Activated CD4-positive, alpha-beta T cell treated with anti-CD3 and anti-CD28 coated beads, Interleukin-10, Interleukin-2, amounts not matched to agents 100 ng/mL and 50 ng/mL, durations not matched to agents 16 hours and 8 hours (primary cell): ENCODE data around the gene TAGAP.
"Not testable (repeated sequence)": the region's sequence is repeated elsewhere in the genome, so short reads cannot be mapped to it uniquely, and the experiment has no call there.

ENCODE experiments used
- DNase-seq: peaks from one replicate; pipeline ENCODE4 v3.0.0-alpha.2; 2020

Gene TAGAP

GRCh38 chr6:159005436-159005835, 39.4 kb downstream of the TAGAP start:
- DNase-seq: no peak

DNA sequence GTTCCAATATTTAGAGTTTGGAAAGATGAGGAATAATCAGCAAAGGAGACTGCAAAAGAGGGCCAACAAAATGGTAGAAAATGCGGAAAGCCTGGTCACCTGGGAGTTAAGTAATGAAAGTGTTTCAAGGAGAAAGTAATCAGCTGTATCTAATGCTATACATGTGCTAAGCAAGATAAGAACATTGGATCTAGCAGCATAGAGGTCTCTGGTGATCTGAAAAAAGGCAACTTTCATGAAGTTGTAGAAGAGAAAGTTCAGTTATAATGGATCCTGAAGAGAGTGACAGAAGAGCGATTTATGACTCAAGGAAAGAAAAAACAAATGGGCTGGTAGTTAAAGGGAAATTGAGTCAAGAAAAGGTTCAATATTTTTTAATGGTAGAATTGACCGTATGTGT, 40.2 kb downstream of the TAGAP start:
- DNase-seq: no peak

DNA sequence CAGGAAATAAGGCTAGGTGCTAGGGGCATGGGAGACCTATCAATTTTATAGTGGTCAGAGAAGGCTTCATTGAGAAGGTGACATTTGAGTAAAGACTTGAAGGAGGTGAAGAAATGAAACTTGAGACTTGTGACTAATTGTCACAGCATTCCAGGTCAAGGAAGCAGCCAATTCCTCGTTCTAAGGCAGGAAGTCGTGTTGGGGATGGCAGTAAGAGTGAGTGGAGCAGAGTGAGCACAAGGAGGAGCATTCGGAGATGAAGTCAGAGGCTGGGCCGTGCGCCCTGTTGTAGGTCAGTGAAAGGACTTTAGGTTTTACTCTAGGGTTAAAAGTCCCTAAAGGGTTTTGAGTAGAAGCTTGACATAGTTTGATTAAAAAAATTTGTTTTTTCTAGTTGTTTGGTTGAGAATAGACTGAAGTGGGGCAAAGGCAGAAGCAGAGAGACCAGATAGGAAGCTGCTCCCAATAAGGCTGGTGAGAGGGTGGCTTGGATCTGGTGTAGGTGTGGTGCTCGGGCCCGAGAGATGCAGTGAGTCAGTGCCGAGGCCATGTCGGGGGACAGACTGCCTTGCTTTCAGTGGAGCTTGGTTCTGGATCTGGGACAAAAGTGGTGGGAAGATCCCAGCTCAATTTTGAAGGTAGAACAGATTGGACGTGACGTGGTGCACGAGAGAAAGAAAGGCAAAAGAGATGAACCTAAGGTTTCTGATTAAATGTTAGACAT, 42.2 kb downstream of the TAGAP start:
- DNase-seq: no peak

- peak; percentile 96 for DNase-seq
These were observed 45.0 kb downstream of the TAGAP start, which contains the start of gene RSPH3 for GRCh38 chr6:158999666-159000403. Gene RSPH3, minus strand, starts transcription at chr6:159000202. Its CDS starts 652 bp downstream, at chr6:158999550.

GRCh38 chr6:158999154-158999665, 45.6 kb downstream of the TAGAP start:
- no peak for DNase-seq

GRCh38 chr6:158996856-158997255, 47.9 kb downstream of the TAGAP start:
- DNase-seq: no peak

DNA sequence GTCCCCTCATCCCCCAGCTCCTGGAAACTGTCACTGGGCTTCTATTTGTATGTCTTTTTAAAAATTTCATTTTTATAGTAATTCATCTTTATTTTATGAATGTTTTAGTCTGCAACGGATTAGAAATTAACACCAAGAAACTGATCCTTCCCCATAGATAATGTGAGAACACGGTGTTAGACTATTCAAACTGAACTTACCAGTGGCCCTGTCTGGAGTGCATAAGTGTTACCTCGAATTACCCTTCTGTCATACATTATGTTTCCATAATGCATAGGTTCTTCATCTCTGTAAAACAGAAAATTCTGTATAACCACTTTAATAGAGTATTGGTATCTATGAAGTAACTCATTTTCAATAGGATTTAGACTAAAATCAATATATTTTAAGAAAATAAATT, 51.2 kb downstream of the TAGAP start:
- no peak for DNase-seq

DNA sequence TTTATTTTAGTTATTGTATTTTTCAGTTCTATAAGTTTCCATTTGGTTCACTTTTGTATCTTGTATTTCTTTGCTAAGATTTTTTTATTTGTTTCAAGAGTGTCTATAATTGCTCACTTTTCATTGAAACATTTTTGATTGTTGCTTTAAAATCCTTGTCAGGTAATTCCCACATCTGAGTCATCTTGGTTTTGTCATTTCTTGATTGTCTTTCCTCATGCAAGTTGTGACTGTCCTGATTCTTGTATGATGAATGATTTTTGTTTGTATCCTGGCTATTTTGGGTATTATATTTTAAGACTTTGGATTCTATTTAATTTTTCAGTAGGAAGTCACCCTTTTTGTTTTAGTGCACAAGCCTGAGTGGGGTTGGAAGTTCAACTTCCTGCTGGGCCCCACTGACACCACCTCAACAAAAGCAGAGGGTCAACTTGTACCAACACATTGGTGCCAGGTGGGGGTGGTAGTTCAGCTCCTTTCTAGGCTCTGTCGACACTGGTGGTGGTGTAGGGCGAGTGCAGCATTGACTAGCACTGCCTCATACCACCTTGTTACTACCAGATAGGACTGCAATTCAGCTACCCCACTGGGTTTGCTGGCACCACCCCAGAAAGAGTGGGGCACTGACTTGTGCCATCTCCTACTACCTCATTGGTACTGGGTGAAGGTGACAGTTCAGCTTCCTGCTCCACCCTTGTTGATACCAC, 53.6 kb downstream of the TAGAP start:
- peak; percentile 26 for DNase-seq

GRCh38 chr6:158989711-158990110, 55.1 kb downstream of the TAGAP start:
- DNase-seq: not testable (repeated sequence)

DNA sequence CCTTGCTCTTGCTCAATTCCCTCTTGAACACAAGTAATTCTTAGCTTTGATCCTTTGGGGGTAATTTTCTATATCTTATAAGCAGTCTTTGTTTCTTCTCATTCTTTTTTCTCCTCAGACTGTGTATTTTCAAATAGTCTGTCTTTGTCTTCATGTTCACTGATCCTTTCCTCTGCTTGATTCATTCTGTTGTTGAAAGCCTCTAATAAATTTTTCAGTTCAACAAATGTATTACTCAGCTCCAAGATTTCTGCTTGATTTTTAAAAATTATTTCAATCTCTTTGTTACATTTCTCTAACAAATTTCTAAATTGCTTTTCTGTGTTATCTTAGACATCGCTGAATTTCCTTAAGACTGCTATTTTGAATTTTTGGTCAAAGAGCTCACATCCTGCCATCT, 56.3 kb downstream of the TAGAP start:
- no peak for DNase-seq

- peak; percentile 58 for DNase-seq
These were observed 57.1 kb downstream of the TAGAP start for GRCh38 chr6:158987657-158988056.
